DMS114 treated with DMSO at 0.1 percent for 48 hours (cell line): Measurements from ENCODE around the gene G3BP1.
A peak's percentile ranks its signal among the peaks of the same experiment; 100 is the strongest.
"Not testable (repeated sequence)": the region's sequence is repeated elsewhere in the genome, so short reads cannot be mapped to it uniquely, and the experiment has no call there.

Experiments used
- DNase-seq: peaks from one replicate; lab custom pipeline; 2025; ENCODE audit not compliant: unreplicated experiment; lab: John Stamatoyannopoulos, UW

Gene G3BP1

GRCh38 chr5:151751593-151751992 is 20.2 kb upstream of the G3BP1 start:
- no peak for DNase-seq

- DNase-seq = no peak
Observed at GRCh38 chr5:151755383-151755782, 16.4 kb upstream of the G3BP1 start.

GRCh38 chr5:151757233-151758140 is 14.3 kb upstream of the G3BP1 start:
- DNase-seq = no peak

GRCh38 chr5:151758141-151758429 is 13.7 kb upstream of the G3BP1 start:
- DNase-seq = no peak

- DNase-seq = peak; percentile 75
Observed at GRCh38 chr5:151758430-151759241, 13.1 kb upstream of the G3BP1 start, which contains the start of gene ATOX1. ATOX1 (minus strand) TSS chr5:151758631; CDS start chr5:151758551, 80 bp downstream.

- no peak for DNase-seq
Observed at GRCh38 chr5:151764801-151765200, 7.0 kb upstream of the G3BP1 start.

- DNase-seq = no peak
Observed at GRCh38 chr5:151766975-151767374, 4.8 kb upstream of the G3BP1 start.

GRCh38 chr5:151770383-151771258 is 1.1 kb upstream of the G3BP1 start:
- peak; percentile 41 for DNase-seq

- DNase-seq = no peak
Observed at GRCh38 chr5:151772029-151772845, 483 bp downstream of the G3BP1 start.

GRCh38 chr5:151772846-151773561 is 1.2 kb downstream of the G3BP1 start:
- DNase-seq = no peak

GRCh38 chr5:151773951-151774350 is 2.2 kb downstream of the G3BP1 start:
- DNase-seq = no peak

GRCh38 chr5:151775025-151775606 is 3.4 kb downstream of the G3BP1 start:
- no peak for DNase-seq

GRCh38 chr5:151779531-151780125 is 7.9 kb downstream of the G3BP1 start:
- DNase-seq = no peak

GRCh38 chr5:151780348-151780747 is 8.6 kb downstream of the G3BP1 start:
- no peak for DNase-seq

GRCh38 chr5:151781201-151781600 is 9.4 kb downstream of the G3BP1 start:
- no peak for DNase-seq

GRCh38 chr5:151783664-151784063 is 11.9 kb downstream of the G3BP1 start:
- DNase-seq = not testable (repeated sequence)

- no peak for DNase-seq
Observed at GRCh38 chr5:151784141-151784540, 12.4 kb downstream of the G3BP1 start.

GRCh38 chr5:151786468-151786867 is 14.7 kb downstream of the G3BP1 start:
- no peak for DNase-seq

- no peak for DNase-seq
Observed at GRCh38 chr5:151787817-151788216, 16.1 kb downstream of the G3BP1 start.
